HEK293 (cell line): ENCODE measurements around the gene OR2AE1.

ENCODE experiments used
- CTCF ChIA-PET: fragments of 350-600 bp; formaldehyde crosslinking; extraction: SDS; loops from one replicate; lab custom pipeline; 2021; ENCODE audit warnings: antibody characterized with exemption; lab: Yijun Ruan, JAX
- POLR2A ChIA-PET: fragments of 300-600 bp; formaldehyde crosslinking; extraction: SDS; loops from one replicate; lab custom pipeline; 2020; ENCODE audit warnings: antibody characterized with exemption, inconsistent platforms; lab: Yijun Ruan, JAX
- H3K27ac ChIP-seq: fragments of 200-500 bp; sonication (Bioruptor generic); 2 replicates; pipeline ENCODE4 v1.5.1; 2014; ENCODE audit warnings: low read depth, low read length, control low read depth, inconsistent platforms; ENCODE audit errors: extremely low read depth
- H3K36me3 ChIP-seq, 2 experiments: fragments of 200-500 bp in 1 of 2; sonication (Bioruptor generic) in 1 of 2; 1 replicate in 1 of 2; 2 replicates in 1 of 2; pipeline ENCODE4 v1.5.1; 2014 to 2017; ENCODE audit warnings: inconsistent platforms in 2 of 2, low read length in 2 of 2; ENCODE audit not compliant: control insufficient read depth in 2 of 2, insufficient read depth in 1 of 2
- H3K4me1 ChIP-seq: fragments of 200-500 bp; sonication (Bioruptor generic); 2 replicates; pipeline ENCODE4 v1.5.1; 2014; ENCODE audit warnings: mild to moderate bottlenecking, low read length, inconsistent platforms; ENCODE audit not compliant: control insufficient read depth, insufficient read depth
- H3K4me3 ChIP-seq: 2 replicates; pipeline ENCODE4 v1.5.1; 2011; ENCODE audit warnings: low read depth, mild to moderate bottlenecking, control low read depth, low read length, moderate library complexity
- H3K9me3 ChIP-seq: fragments of 200-500 bp; sonication (Bioruptor generic); 2 replicates; pipeline ENCODE4 v1.5.1; 2014; ENCODE audit warnings: low read depth, low read length, inconsistent platforms; ENCODE audit not compliant: control insufficient read depth, insufficient read depth
- HOXC10 ChIP-seq: sonication (generic); formaldehyde crosslinking; IDR thresholded peaks from 2 replicates; pipeline ENCODE4 v1.8.1; 2023; ENCODE audit warnings: mild to moderate bottlenecking, missing genetic modification reagents
- PATZ1 ChIP-seq: fragments of 450-650 bp; formaldehyde crosslinking; IDR thresholded peaks from 2 replicates; pipeline ENCODE4 v1.5.1; 2016; ENCODE audit warnings: missing biosample characterization, missing genetic modification characterization
- REST ChIP-seq: fragments of 450-650 bp; formaldehyde crosslinking; IDR thresholded peaks from 2 replicates; pipeline ENCODE4 v1.5.1; 2016; ENCODE audit warnings: missing biosample characterization, missing genetic modification characterization
- SALL2 ChIP-seq: fragments of 450-650 bp; formaldehyde crosslinking; IDR thresholded peaks from 2 replicates; pipeline ENCODE4 v1.5.0; 2017; ENCODE audit warnings: missing biosample characterization, mild to moderate bottlenecking, missing genetic modification characterization, borderline replicate concordance
- WT1 ChIP-seq: fragments of 450-650 bp; formaldehyde crosslinking; IDR thresholded peaks from 2 replicates; pipeline ENCODE4 v1.5.1; 2016; ENCODE audit warnings: missing biosample characterization, missing genetic modification characterization
- ZBTB10 ChIP-seq: fragments of 450-650 bp; formaldehyde crosslinking; IDR thresholded peaks from 2 replicates; pipeline ENCODE4 v1.5.1; 2016; ENCODE audit warnings: missing biosample characterization, missing genetic modification characterization
- ZBTB20 ChIP-seq: fragments of 450-650 bp; formaldehyde crosslinking; IDR thresholded peaks from 2 replicates; pipeline ENCODE4 v1.5.1; 2016; ENCODE audit warnings: missing biosample characterization, missing genetic modification characterization
- ZBTB21 ChIP-seq: fragments of 450-650 bp; formaldehyde crosslinking; IDR thresholded peaks from 2 replicates; pipeline ENCODE4 v1.5.1; 2017; ENCODE audit warnings: missing biosample characterization, missing genetic modification characterization
- ZBTB6 ChIP-seq: fragments of 450-650 bp; formaldehyde crosslinking; IDR thresholded peaks from 2 replicates; pipeline ENCODE4 v1.5.1; 2017; ENCODE audit warnings: missing biosample characterization, missing genetic modification characterization
- ZFHX2 ChIP-seq: fragments of 450-650 bp; formaldehyde crosslinking; conservative IDR thresholded peaks from 2 replicates; pipeline ENCODE4 v1.5.1; 2016; ENCODE audit warnings: missing biosample characterization, missing genetic modification characterization
- ZFP3 ChIP-seq: fragments of 450-650 bp; formaldehyde crosslinking; IDR thresholded peaks from 2 replicates; pipeline ENCODE4 v1.5.1; 2016; ENCODE audit warnings: low read depth, missing biosample characterization, missing genetic modification characterization
- ZNF10 ChIP-seq: fragments of 450-650 bp; formaldehyde crosslinking; IDR thresholded peaks from 2 replicates; pipeline ENCODE4 v1.5.1; 2017; ENCODE audit warnings: missing biosample characterization, missing genetic modification characterization
- ZNF121 ChIP-seq: fragments of 450-650 bp; formaldehyde crosslinking; IDR thresholded peaks from 2 replicates; pipeline ENCODE4 v1.5.1; 2016; ENCODE audit warnings: missing biosample characterization, missing genetic modification characterization
- ZNF2 ChIP-seq: fragments of 450-650 bp; formaldehyde crosslinking; IDR thresholded peaks from 2 replicates; pipeline ENCODE4 v1.5.1; 2016; ENCODE audit warnings: missing biosample characterization, missing genetic modification characterization
- ZNF248 ChIP-seq: fragments of 450-650 bp; formaldehyde crosslinking; IDR thresholded peaks from 2 replicates; pipeline ENCODE4 v1.5.1; 2017; ENCODE audit warnings: missing biosample characterization, missing genetic modification characterization
- ZNF324 ChIP-seq: fragments of 450-650 bp; formaldehyde crosslinking; IDR thresholded peaks from 2 replicates; pipeline ENCODE4 v1.5.1; 2016; ENCODE audit warnings: missing biosample characterization, missing genetic modification characterization
- ZNF37A ChIP-seq: fragments of 450-650 bp; IDR thresholded peaks from 2 replicates; pipeline ENCODE4 v1.5.1; 2018; ENCODE audit warnings: missing biosample characterization, missing genetic modification characterization
- ZNF404 ChIP-seq: fragments of 450-650 bp; formaldehyde crosslinking; IDR thresholded peaks from 2 replicates; pipeline ENCODE4 v1.5.1; 2017; ENCODE audit warnings: missing biosample characterization, missing genetic modification characterization
- ZNF529 ChIP-seq: fragments of 450-650 bp; formaldehyde crosslinking; IDR thresholded peaks from 2 replicates; pipeline ENCODE4 v1.5.1; 2017; ENCODE audit warnings: missing genetic modification characterization, missing biosample characterization; ENCODE audit not compliant: insufficient replicate concordance
- ZNF544 ChIP-seq: fragments of 450-650 bp; formaldehyde crosslinking; IDR thresholded peaks from 2 replicates; pipeline ENCODE4 v1.5.0; 2017; ENCODE audit warnings: missing biosample characterization, missing genetic modification characterization
- ZNF624 ChIP-seq: fragments of 450-650 bp; formaldehyde crosslinking; IDR thresholded peaks from 2 replicates; pipeline ENCODE4 v1.5.1; 2017; ENCODE audit warnings: missing biosample characterization, missing genetic modification characterization
- ZNF626 ChIP-seq: fragments of 450-650 bp; sonication (Bioruptor Pico); formaldehyde crosslinking; IDR thresholded peaks from 2 replicates; pipeline ENCODE4 v1.5.1; 2018; ENCODE audit warnings: missing biosample characterization, missing genetic modification characterization, inconsistent platforms
- ZNF837 ChIP-seq: fragments of 450-650 bp; formaldehyde crosslinking; IDR thresholded peaks from 2 replicates; pipeline ENCODE4 v1.5.1; 2016; ENCODE audit warnings: missing biosample characterization, missing genetic modification characterization

The OR2AE1 gene

DNA sequence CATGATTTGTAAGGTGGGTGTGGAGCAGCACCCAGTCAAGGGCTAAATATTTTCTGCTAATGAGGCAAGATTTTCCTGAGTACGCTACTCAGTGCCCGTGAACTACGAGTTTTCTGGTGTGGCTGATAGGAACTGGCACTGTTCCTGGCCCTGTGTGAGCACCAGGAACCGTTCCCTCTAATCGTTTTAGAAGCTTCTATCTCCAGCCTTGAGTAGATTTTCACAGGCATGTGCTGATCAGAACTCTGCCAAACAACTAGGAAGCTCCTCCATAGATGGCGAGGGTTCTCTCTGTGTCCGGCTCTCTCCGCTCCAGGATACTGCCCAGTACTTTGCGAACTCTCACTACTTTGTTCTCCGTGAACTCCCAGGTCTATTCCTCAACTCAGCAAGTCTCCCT lies 24.7 kb upstream of the OR2AE1 start:
- no peaks in the 10 kb centered on the region for H3K9me3 ChIP-seq
- TF ChIP-seq ZNF248 (tag by site-specific recombination), result no peak
- TF ChIP-seq ZNF2 (tag by site-specific recombination), result no peak
- no peak for TF ChIP-seq ZFP3 (tag by site-specific recombination)
- no peak for TF ChIP-seq ZBTB20 (tag by site-specific recombination)
- TF ChIP-seq ZBTB6 (tag by site-specific recombination), result no peak
- TF ChIP-seq ZNF626, result no peak
- no peak for TF ChIP-seq SALL2
- no peak for TF ChIP-seq PATZ1 (tag by site-specific recombination)
- TF ChIP-seq REST (tag by site-specific recombination), result no peak
- no peak for TF ChIP-seq ZNF624 (tag by site-specific recombination)
- no peak for TF ChIP-seq ZNF37A
- TF ChIP-seq ZFHX2 (tag by site-specific recombination), result no peak
- TF ChIP-seq HOXC10, result no peak
- TF ChIP-seq ZNF404 (tag by site-specific recombination), result no peak
- no peak for TF ChIP-seq ZBTB21 (tag by site-specific recombination)
- H3K4me1 ChIP-seq, result no peaks in the 10 kb centered on the region
- no peak overlapping the region for H3K27ac ChIP-seq
- H3K4me3 ChIP-seq, result no peak overlapping the region
- H3K36me3 ChIP-seq, result peaks cover 35 to 37% of the 10 kb centered on the region in 2 experiments
- ChIA-PET CTCF (no interaction called here), POLR2A (no interaction called here)

- ChIA-PET POLR2A (no interaction called here), CTCF (no interaction called here)
- H3K36me3 ChIP-seq, result peaks cover 25 to 29% of the 10 kb centered on the region in 2 experiments
- H3K4me3 ChIP-seq, result no peak overlapping the region
- no peak overlapping the region for H3K27ac ChIP-seq
- no peaks in the 10 kb centered on the region for H3K9me3 ChIP-seq
- TF ChIP-seq HOXC10 (no peak), ZBTB10 (no peak), WT1 (tag by site-specific recombination) (no peak), ZNF10 (tag by site-specific recombination) (peak; percentile 99), ZNF837 (tag by site-specific recombination) (no peak), ZNF544 (tag by site-specific recombination) (no peak), ZNF529 (tag by site-specific recombination) (no peak), ZNF121 (tag by site-specific recombination) (peak; percentile 65), PATZ1 (tag by site-specific recombination) (no peak), ZNF324 (tag by site-specific recombination) (no peak)
- no peaks in the 10 kb centered on the region for H3K4me1 ChIP-seq
Measured at GRCh38 chr7:99899830-99900519, 23.1 kb upstream of the OR2AE1 start.
